Measurements from ENCODE around the gene IL10RA.
"Not testable (repeated sequence)": the region's sequence is repeated elsewhere in the genome, so short reads cannot be mapped to it uniquely, and the experiment has no call there.

IL10RA gene

GRCh38 chr11:117962826-117963225 lies 23.4 kb upstream of the IL10RA start:
- no peak for DNase-seq

GRCh38 chr11:117966908-117967307 lies 19.3 kb upstream of the IL10RA start:
- no peak for DNase-seq

GRCh38 chr11:117969160-117969991 lies 16.8 kb upstream of the IL10RA start:
- no peak for DNase-seq

GRCh38 chr11:117970400-117971024 lies 15.7 kb upstream of the IL10RA start:
- no peak for DNase-seq

GRCh38 chr11:117972044-117972443 lies 14.2 kb upstream of the IL10RA start:
- DNase-seq = no peak

- no peak for DNase-seq
Observed at GRCh38 chr11:117972629-117973502, 13.3 kb upstream of the IL10RA start.

GRCh38 chr11:117973503-117973860 lies 12.7 kb upstream of the IL10RA start:
- no peak for DNase-seq

GRCh38 chr11:117976445-117976844 lies 9.7 kb upstream of the IL10RA start:
- no peak for DNase-seq

- no peak for DNase-seq
Observed at GRCh38 chr11:117977029-117977428, 9.2 kb upstream of the IL10RA start.

GRCh38 chr11:117977612-117978264 lies 8.5 kb upstream of the IL10RA start:
- peak in 2 of 6 experiments; percentile 33 to 36 for DNase-seq

- not testable (repeated sequence) for DNase-seq
Observed at GRCh38 chr11:117978291-117978910, 7.8 kb upstream of the IL10RA start.

- no peak for DNase-seq
Observed at GRCh38 chr11:117978991-117979390, 7.2 kb upstream of the IL10RA start.

- DNase-seq = peak in 1 of 6 experiments; percentile 32
Observed at GRCh38 chr11:117979481-117980211, 6.5 kb upstream of the IL10RA start.

- DNase-seq = no peak
Observed at GRCh38 chr11:117980280-117980679, 5.9 kb upstream of the IL10RA start.

GRCh38 chr11:117980720-117981119 lies 5.5 kb upstream of the IL10RA start:
- no peak for DNase-seq

GRCh38 chr11:117983163-117983475 lies 3.1 kb upstream of the IL10RA start:
- no peak for DNase-seq

- no peak for DNase-seq
Observed at GRCh38 chr11:117984476-117984875, 1.7 kb upstream of the IL10RA start.

GRCh38 chr11:117986981-117987574 lies 884 bp downstream of the IL10RA start:
- DNase-seq = peak; percentile 41 to 87 (median 72)

GRCh38 chr11:117989351-117990102 lies 3.3 kb downstream of the IL10RA start:
- no peak for DNase-seq

- DNase-seq = no peak
Observed at GRCh38 chr11:117992136-117992535, 5.9 kb downstream of the IL10RA start.

GRCh38 chr11:117992620-117993019 lies 6.4 kb downstream of the IL10RA start:
- DNase-seq = no peak
